Measurements from ENCODE around the gene ETS1.
A peak's percentile ranks its signal among the peaks of the same experiment; 100 is the strongest.

The ETS1 gene

DNA sequence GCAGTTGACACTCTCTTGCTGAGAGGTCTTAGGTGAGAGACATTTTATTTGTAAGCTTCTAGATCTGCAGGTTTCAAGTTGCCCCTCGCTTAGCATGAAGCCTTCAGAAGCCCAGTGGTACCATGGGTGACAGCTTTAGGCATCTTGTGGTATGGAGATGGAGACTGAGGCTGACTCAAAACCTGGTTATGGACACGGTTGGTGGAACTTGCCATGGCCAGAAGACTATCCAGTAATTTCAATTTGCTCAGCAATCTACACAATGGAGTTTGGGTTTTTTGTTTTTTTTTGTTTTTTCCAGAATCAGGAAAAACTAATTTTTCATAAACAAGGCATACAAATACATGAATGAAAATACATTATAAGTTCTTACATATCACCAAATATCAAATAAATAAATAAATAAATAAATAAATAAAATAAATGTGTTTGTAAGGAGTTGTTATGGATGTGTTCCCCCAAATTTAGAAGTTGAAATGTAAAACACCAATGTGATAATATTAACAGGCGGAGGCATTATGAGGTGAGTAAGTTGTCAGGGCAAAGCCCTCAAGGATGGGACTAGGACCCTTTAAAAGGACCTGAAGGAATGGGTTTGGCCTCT lies 22.6 kb downstream of the ETS1 start (continued):
- TF ChIP-seq, protein P1, sequence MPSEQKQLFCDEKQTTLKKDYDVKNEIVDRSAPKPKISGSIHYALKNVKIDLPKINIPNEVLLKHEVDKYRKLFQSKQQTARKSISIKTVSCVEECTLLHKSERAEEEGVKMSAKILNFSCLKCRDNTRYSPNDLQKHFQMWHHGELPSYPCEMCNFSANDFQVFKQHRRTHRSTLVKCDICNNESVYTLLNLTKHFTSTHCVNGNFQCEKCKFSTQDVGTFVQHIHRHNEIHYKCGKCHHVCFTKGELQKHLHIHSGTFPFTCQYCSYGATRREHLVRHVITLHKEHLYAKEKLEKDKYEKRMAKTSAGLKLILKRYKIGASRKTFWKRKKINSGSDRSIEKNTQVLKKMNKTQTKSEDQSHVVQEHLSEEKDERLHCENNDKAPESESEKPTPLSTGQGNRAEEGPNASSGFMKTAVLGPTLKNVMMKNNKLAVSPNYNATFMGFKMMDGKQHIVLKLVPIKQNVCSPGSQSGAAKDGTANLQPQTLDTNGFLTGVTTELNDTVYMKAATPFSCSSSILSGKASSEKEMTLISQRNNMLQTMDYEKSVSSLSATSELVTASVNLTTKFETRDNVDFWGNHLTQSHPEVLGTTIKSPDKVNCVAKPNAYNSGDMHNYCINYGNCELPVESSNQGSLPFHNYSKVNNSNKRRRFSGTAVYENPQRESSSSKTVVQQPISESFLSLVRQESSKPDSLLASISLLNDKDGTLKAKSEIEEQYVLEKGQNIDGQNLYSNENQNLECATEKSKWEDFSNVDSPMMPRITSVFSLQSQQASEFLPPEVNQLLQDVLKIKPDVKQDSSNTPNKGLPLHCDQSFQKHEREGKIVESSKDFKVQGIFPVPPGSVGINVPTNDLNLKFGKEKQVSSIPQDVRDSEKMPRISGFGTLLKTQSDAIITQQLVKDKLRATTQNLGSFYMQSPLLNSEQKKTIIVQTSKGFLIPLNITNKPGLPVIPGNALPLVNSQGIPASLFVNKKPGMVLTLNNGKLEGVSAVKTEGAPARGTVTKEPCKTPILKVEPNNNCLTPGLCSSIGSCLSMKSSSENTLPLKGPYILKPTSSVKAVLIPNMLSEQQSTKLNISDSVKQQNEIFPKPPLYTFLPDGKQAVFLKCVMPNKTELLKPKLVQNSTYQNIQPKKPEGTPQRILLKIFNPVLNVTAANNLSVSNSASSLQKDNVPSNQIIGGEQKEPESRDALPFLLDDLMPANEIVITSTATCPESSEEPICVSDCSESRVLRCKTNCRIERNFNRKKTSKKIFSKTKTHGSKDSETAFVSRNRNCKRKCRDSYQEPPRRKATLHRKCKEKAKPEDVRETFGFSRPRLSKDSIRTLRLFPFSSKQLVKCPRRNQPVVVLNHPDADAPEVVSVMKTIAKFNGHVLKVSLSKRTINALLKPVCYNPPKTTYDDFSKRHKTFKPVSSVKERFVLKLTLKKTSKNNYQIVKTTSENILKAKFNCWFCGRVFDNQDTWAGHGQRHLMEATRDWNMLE (tag by site-specific recombination; conservative IDR thresholded peaks at IDR 0.05; ENCODE audit: low read depth), result peak; percentile 60
- TF ChIP-seq ZNF132 (tag by site-specific recombination; IDR thresholded peaks at IDR 0.05; ENCODE audit: borderline replicate concordance), result no peak
- TF ChIP-seq ZNF133 (tag by site-specific recombination; IDR thresholded peaks at IDR 0.05), result no peak
- no peak for TF ChIP-seq ZNF157 (tag by site-specific recombination; IDR thresholded peaks at IDR 0.05)
- no peak for TF ChIP-seq ZBTB17 (tag by site-specific recombination; IDR thresholded peaks at IDR 0.05)
- TF ChIP-seq, protein P2, sequence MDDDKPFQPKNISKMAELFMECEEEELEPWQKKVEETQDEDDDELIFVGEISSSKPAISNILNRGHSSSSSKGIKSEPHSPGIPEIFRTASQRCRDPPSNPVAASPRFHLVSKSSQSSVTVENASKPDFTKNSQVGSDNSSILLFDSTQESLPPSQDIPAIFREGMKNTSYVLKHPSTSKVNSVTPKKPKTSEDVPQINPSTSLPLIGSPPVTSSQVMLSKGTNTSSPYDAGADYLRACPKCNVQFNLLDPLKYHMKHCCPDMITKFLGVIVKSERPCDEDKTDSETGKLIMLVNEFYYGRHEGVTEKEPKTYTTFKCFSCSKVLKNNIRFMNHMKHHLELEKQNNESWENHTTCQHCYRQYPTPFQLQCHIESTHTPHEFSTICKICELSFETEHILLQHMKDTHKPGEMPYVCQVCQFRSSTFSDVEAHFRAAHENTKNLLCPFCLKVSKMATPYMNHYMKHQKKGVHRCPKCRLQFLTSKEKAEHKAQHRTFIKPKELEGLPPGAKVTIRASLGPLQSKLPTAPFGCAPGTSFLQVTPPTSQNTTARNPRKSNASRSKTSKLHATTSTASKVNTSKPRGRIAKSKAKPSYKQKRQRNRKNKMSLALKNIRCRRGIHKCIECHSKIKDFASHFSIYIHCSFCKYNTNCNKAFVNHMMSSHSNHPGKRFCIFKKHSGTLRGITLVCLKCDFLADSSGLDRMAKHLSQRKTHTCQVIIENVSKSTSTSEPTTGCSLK (tag by site-specific recombination; IDR thresholded peaks at IDR 0.05), result no peak
- TF ChIP-seq PRDM10 (tag by site-specific recombination; IDR thresholded peaks at IDR 0.05), result no peak
- no peak for TF ChIP-seq ZNF76 (tag by site-specific recombination; IDR thresholded peaks at IDR 0.05; ENCODE audit: borderline replicate concordance, low read depth)
- TF ChIP-seq ZNF140 (tag by site-specific recombination; IDR thresholded peaks at IDR 0.05), result no peak
- no peak for TF ChIP-seq ZNF660 (tag by site-specific recombination; IDR thresholded peaks at IDR 0.05)
- TF ChIP-seq ZNF114 (tag by site-specific recombination; IDR thresholded peaks at IDR 0.05), result no peak
- TF ChIP-seq BCL6B (tag by site-specific recombination; IDR thresholded peaks at IDR 0.05), result no peak
- TF ChIP-seq ZNF530 (tag by site-specific recombination; IDR thresholded peaks at IDR 0.05; ENCODE audit: low read depth), result no peak
- no peak for TF ChIP-seq FEZF1 (tag by site-specific recombination; IDR thresholded peaks at IDR 0.05)
- TF ChIP-seq ZNF426 (tag by site-specific recombination; IDR thresholded peaks at IDR 0.05), result peak; percentile 46
- no peak for TF ChIP-seq ZNF561 (tag by site-specific recombination; IDR thresholded peaks at IDR 0.05; ENCODE audit: borderline replicate concordance)
- TF ChIP-seq, protein P3, sequence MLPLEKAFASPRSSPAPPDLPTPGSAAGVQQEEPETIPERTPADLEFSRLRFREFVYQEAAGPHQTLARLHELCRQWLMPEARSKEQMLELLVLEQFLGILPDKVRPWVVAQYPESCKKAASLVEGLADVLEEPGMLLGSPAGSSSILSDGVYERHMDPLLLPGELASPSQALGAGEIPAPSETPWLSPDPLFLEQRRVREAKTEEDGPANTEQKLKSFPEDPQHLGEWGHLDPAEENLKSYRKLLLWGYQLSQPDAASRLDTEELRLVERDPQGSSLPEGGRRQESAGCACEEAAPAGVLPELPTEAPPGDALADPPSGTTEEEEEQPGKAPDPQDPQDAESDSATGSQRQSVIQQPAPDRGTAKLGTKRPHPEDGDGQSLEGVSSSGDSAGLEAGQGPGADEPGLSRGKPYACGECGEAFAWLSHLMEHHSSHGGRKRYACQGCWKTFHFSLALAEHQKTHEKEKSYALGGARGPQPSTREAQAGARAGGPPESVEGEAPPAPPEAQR (tag by site-specific recombination; IDR thresholded peaks at IDR 0.05), result no peak
- no peak for TF ChIP-seq ZNF621 (tag by site-specific recombination; IDR thresholded peaks at IDR 0.05)
- TF ChIP-seq ZSCAN4 (tag by site-specific recombination; IDR thresholded peaks at IDR 0.05), result no peak
- no peak for TF ChIP-seq ZNF23 (tag by site-specific recombination; IDR thresholded peaks at IDR 0.05; ENCODE audit: borderline replicate concordance)
- peak; percentile 23; the same call in 1 of the 2 replicates for TF ChIP-seq ZBTB8A (tag by site-specific recombination; IDR thresholded peaks at IDR 0.05)
- TF ChIP-seq SCRT1 (tag by site-specific recombination; IDR thresholded peaks at IDR 0.05; ENCODE audit: borderline replicate concordance), result no peak

Data from HEK293 (cell line).